Measurements from ENCODE around the gene INPP5D.

The INPP5D gene

GRCh38 chr2:233225230-233226068 is 165.3 kb downstream of the INPP5D start:
- no peak for DNase-seq (ENCODE audit: low read depth)
- Histone ChIP-seq H3K36me3 (ENCODE audit: control insufficient read depth, insufficient read depth, low read length, severe bottlenecking) (no peaks in the 10 kb centered on the region), H3K9ac (ENCODE audit: low read length) (no peak overlapping the region), H3K4me3 (ENCODE audit: low read length) (no peak overlapping the region), H3K4me1 (ENCODE audit: control insufficient read depth, insufficient read depth, low read length) (no peaks in the 10 kb centered on the region), H3K9me3 (ENCODE audit: control insufficient read depth, low read length) (peaks cover 4% of the 10 kb centered on the region), H3K27me3 (replicated peaks; ENCODE audit: control insufficient read depth, insufficient read depth, low read length) (peaks cover 32% of the 10 kb centered on the region)

- Histone ChIP-seq H3K9ac (ENCODE audit: low read length) (no peak overlapping the region), H3K9me3 (ENCODE audit: control insufficient read depth, low read length) (peaks cover 4% of the 10 kb centered on the region), H3K36me3 (ENCODE audit: control insufficient read depth, insufficient read depth, low read length, severe bottlenecking) (no peaks in the 10 kb centered on the region), H3K27me3 (replicated peaks; ENCODE audit: control insufficient read depth, insufficient read depth, low read length) (peaks cover 32% of the 10 kb centered on the region), H3K4me3 (ENCODE audit: low read length) (no peak overlapping the region), H3K4me1 (ENCODE audit: control insufficient read depth, insufficient read depth, low read length) (no peaks in the 10 kb centered on the region)
- no peak for DNase-seq (ENCODE audit: low read depth)
Observed at GRCh38 chr2:233226511-233227031, 166.4 kb downstream of the INPP5D start.

GRCh38 chr2:233227346-233227978 is 167.3 kb downstream of the INPP5D start:
- peaks cover 37% of the 10 kb centered on the region for H3K27me3 ChIP-seq (replicated peaks; ENCODE audit: control insufficient read depth, insufficient read depth, low read length)
- H3K4me3 ChIP-seq (ENCODE audit: low read length) = no peak overlapping the region
- no peaks in the 10 kb centered on the region for H3K36me3 ChIP-seq (ENCODE audit: control insufficient read depth, insufficient read depth, low read length, severe bottlenecking)
- H3K9me3 ChIP-seq (ENCODE audit: control insufficient read depth, low read length) = peaks cover 4% of the 10 kb centered on the region
- no peak overlapping the region for H3K9ac ChIP-seq (ENCODE audit: low read length)
- H3K4me1 ChIP-seq (ENCODE audit: control insufficient read depth, insufficient read depth, low read length) = no peaks in the 10 kb centered on the region
- DNase-seq (ENCODE audit: low read depth) = no peak

- peaks cover 4% of the 10 kb centered on the region for H3K9me3 ChIP-seq (ENCODE audit: control insufficient read depth, low read length)
- H3K4me1 ChIP-seq (ENCODE audit: control insufficient read depth, insufficient read depth, low read length) = no peaks in the 10 kb centered on the region
- H3K9ac ChIP-seq (ENCODE audit: low read length) = no peak overlapping the region
- DNase-seq (ENCODE audit: low read depth) = no peak
- H3K4me3 ChIP-seq (ENCODE audit: low read length) = no peak overlapping the region
- H3K36me3 ChIP-seq (ENCODE audit: control insufficient read depth, insufficient read depth, low read length, severe bottlenecking) = no peaks in the 10 kb centered on the region
- H3K27me3 ChIP-seq (replicated peaks; ENCODE audit: control insufficient read depth, insufficient read depth, low read length) = peaks cover 37% of the 10 kb centered on the region
Observed at GRCh38 chr2:233228376-233228775, 168.2 kb downstream of the INPP5D start.

GRCh38 chr2:233233618-233234230 is 173.6 kb downstream of the INPP5D start:
- no peaks in the 10 kb centered on the region for H3K36me3 ChIP-seq (ENCODE audit: control insufficient read depth, insufficient read depth, low read length, severe bottlenecking)
- peaks cover 5% of the 10 kb centered on the region for H3K27me3 ChIP-seq (replicated peaks; ENCODE audit: control insufficient read depth, insufficient read depth, low read length)
- DNase-seq (ENCODE audit: low read depth) = no peak
- no peaks in the 10 kb centered on the region for H3K4me1 ChIP-seq (ENCODE audit: control insufficient read depth, insufficient read depth, low read length)
- no peak overlapping the region for H3K4me3 ChIP-seq (ENCODE audit: low read length)
- peaks cover 4% of the 10 kb centered on the region for H3K9me3 ChIP-seq (ENCODE audit: control insufficient read depth, low read length)
- H3K9ac ChIP-seq (ENCODE audit: low read length) = no peak overlapping the region

- Histone ChIP-seq H3K36me3 (ENCODE audit: control insufficient read depth, insufficient read depth, low read length, severe bottlenecking) (no peaks in the 10 kb centered on the region), H3K27me3 (replicated peaks; ENCODE audit: control insufficient read depth, insufficient read depth, low read length) (peaks cover 6% of the 10 kb centered on the region), H3K9ac (ENCODE audit: low read length) (no peak overlapping the region), H3K9me3 (ENCODE audit: control insufficient read depth, low read length) (peaks cover 7% of the 10 kb centered on the region), H3K4me3 (ENCODE audit: low read length) (no peak overlapping the region), H3K4me1 (ENCODE audit: control insufficient read depth, insufficient read depth, low read length) (no peaks in the 10 kb centered on the region)
- no peak for DNase-seq (ENCODE audit: low read depth)
Observed at GRCh38 chr2:233234264-233234663, 174.1 kb downstream of the INPP5D start.

- Histone ChIP-seq H3K9me3 (ENCODE audit: control insufficient read depth, low read length) (peaks cover 7% of the 10 kb centered on the region), H3K27me3 (replicated peaks; ENCODE audit: control insufficient read depth, insufficient read depth, low read length) (peaks cover 10% of the 10 kb centered on the region), H3K4me3 (ENCODE audit: low read length) (no peak overlapping the region), H3K9ac (ENCODE audit: low read length) (no peak overlapping the region), H3K4me1 (ENCODE audit: control insufficient read depth, insufficient read depth, low read length) (no peaks in the 10 kb centered on the region), H3K36me3 (ENCODE audit: control insufficient read depth, insufficient read depth, low read length, severe bottlenecking) (no peaks in the 10 kb centered on the region)
- DNase-seq (ENCODE audit: low read depth) = no peak
Observed at GRCh38 chr2:233234996-233235395, 174.9 kb downstream of the INPP5D start.

- Histone ChIP-seq H3K27me3 (replicated peaks; ENCODE audit: control insufficient read depth, insufficient read depth, low read length) (peaks cover 10% of the 10 kb centered on the region), H3K36me3 (ENCODE audit: control insufficient read depth, insufficient read depth, low read length, severe bottlenecking) (no peaks in the 10 kb centered on the region), H3K9ac (ENCODE audit: low read length) (no peak overlapping the region), H3K4me3 (ENCODE audit: low read length) (no peak overlapping the region), H3K9me3 (ENCODE audit: control insufficient read depth, low read length) (peaks cover 7% of the 10 kb centered on the region), H3K4me1 (ENCODE audit: control insufficient read depth, insufficient read depth, low read length) (no peaks in the 10 kb centered on the region)
- DNase-seq (ENCODE audit: low read depth) = no peak
Observed at GRCh38 chr2:233235977-233236376, 175.8 kb downstream of the INPP5D start.

GRCh38 chr2:233236820-233237589 is 176.9 kb downstream of the INPP5D start:
- H3K27me3 ChIP-seq (replicated peaks; ENCODE audit: control insufficient read depth, insufficient read depth, low read length) = peaks cover 10% of the 10 kb centered on the region
- peaks cover 7% of the 10 kb centered on the region for H3K9me3 ChIP-seq (ENCODE audit: control insufficient read depth, low read length)
- no peaks in the 10 kb centered on the region for H3K4me1 ChIP-seq (ENCODE audit: control insufficient read depth, insufficient read depth, low read length)
- H3K4me3 ChIP-seq (ENCODE audit: low read length) = no peak overlapping the region
- DNase-seq (ENCODE audit: low read depth) = no peak
- no peaks in the 10 kb centered on the region for H3K36me3 ChIP-seq (ENCODE audit: control insufficient read depth, insufficient read depth, low read length, severe bottlenecking)
- no peak overlapping the region for H3K9ac ChIP-seq (ENCODE audit: low read length)

GRCh38 chr2:233240897-233241296 is 180.8 kb downstream of the INPP5D start:
- Histone ChIP-seq H3K9me3 (ENCODE audit: control insufficient read depth, low read length) (peaks cover 7% of the 10 kb centered on the region), H3K36me3 (ENCODE audit: control insufficient read depth, insufficient read depth, low read length, severe bottlenecking) (no peaks in the 10 kb centered on the region), H3K4me3 (ENCODE audit: low read length) (no peak overlapping the region)

GRCh38 chr2:233241803-233242202 is 181.7 kb downstream of the INPP5D start:
- H3K9me3 ChIP-seq (ENCODE audit: control insufficient read depth, low read length) = peaks cover 7% of the 10 kb centered on the region
- DNase-seq (ENCODE audit: low read depth) = no peak
- no peaks in the 10 kb centered on the region for H3K4me1 ChIP-seq (ENCODE audit: control insufficient read depth, insufficient read depth, low read length)
- no peak overlapping the region for H3K9ac ChIP-seq (ENCODE audit: low read length)
- no peaks in the 10 kb centered on the region for H3K36me3 ChIP-seq (ENCODE audit: control insufficient read depth, insufficient read depth, low read length, severe bottlenecking)
- no peak overlapping the region for H3K4me3 ChIP-seq (ENCODE audit: low read length)
- H3K27me3 ChIP-seq (replicated peaks; ENCODE audit: control insufficient read depth, insufficient read depth, low read length) = peaks cover 6% of the 10 kb centered on the region

More at GRCh38 chr2:233240897-233241296, 180.8 kb downstream of the INPP5D start:
- Histone ChIP-seq H3K9ac (ENCODE audit: low read length) (no peak overlapping the region), H3K4me1 (ENCODE audit: control insufficient read depth, insufficient read depth, low read length) (no peaks in the 10 kb centered on the region), H3K27me3 (replicated peaks; ENCODE audit: control insufficient read depth, insufficient read depth, low read length) (peaks cover 6% of the 10 kb centered on the region)
- no peak for DNase-seq (ENCODE audit: low read depth)

All from adipocyte (in vitro differentiated cells).